Natural killer cell (primary cell): ENCODE results near the gene ILDR2. TPM values are rescaled to one million over a fixed set of nuclear protein-coding genes. Genes with fewer than 3 reads are reported as not detected.
A peak's percentile ranks its signal among the peaks of the same experiment; 100 is the strongest.

Experiments used
- ATAC-seq, 3 donors: fragments of 150-1000 bp in 2 of 3; fragments of 200-7000 bp in 1 of 3; cut with Tn5 transposase; 1 replicate in 1 of 3; 2 replicates in 2 of 3; pipeline ENCODE4 v1.10.0; 2021; ENCODE audit warnings: mild to moderate bottlenecking in 2 of 3, moderate library complexity in 2 of 3
- DNase-seq, 2 donors: peaks; one replicate each; pipeline versions ENCODE4 v3.0.0 to v3.0.0-alpha.2; 2013 to 2021; ENCODE audit warnings: mixed read lengths in 1 of 2
- H3K27ac ChIP-seq: one replicate; pipeline ENCODE4 v1.5.1; 2013; ENCODE audit warnings: mild to moderate bottlenecking, low read length
- H3K27me3 ChIP-seq: one replicate; pipeline ENCODE4 v1.6.1; 2013; ENCODE audit warnings: low read length; ENCODE audit not compliant: control insufficient read depth, insufficient read depth
- H3K36me3 ChIP-seq: one replicate; pipeline ENCODE4 v1.6.1; 2013; ENCODE audit warnings: low read length; ENCODE audit not compliant: control insufficient read depth, insufficient read depth
- H3K4me1 ChIP-seq: one replicate; pipeline ENCODE4 v1.6.1; 2013; ENCODE audit warnings: low read length; ENCODE audit not compliant: control insufficient read depth, insufficient read depth
- H3K4me3 ChIP-seq: one replicate; pipeline ENCODE4 v1.5.1; 2013; ENCODE audit warnings: low read length
- H3K9me3 ChIP-seq: one replicate; pipeline ENCODE4 v1.6.1; 2013; ENCODE audit warnings: low read length; ENCODE audit not compliant: control insufficient read depth, insufficient read depth
- H3K27ac Mint-ChIP-seq, 2 donors: one replicate each; pipeline ENCODE4 v1.8.0; 2022; ENCODE audit warnings: mild to moderate bottlenecking in 2 of 2, mixed read lengths in 2 of 2, moderate library complexity in 1 of 2
- H3K27me3 Mint-ChIP-seq, 2 donors: one replicate each; pipeline ENCODE4 v1.8.0; 2022; ENCODE audit warnings: low read depth in 2 of 2, mixed read lengths in 2 of 2
- H3K36me3 Mint-ChIP-seq: one replicate; pipeline ENCODE4 v1.8.0; 2022; ENCODE audit warnings: mixed read lengths
- H3K4me1 Mint-ChIP-seq, 2 donors: one replicate each; pipeline ENCODE4 v1.8.0; 2022; ENCODE audit warnings: mixed read lengths in 2 of 2
- H3K4me3 Mint-ChIP-seq: one replicate; pipeline ENCODE4 v1.8.0; 2022; ENCODE audit warnings: mild to moderate bottlenecking, moderate library complexity, mixed read lengths
- H3K9me3 Mint-ChIP-seq, 2 donors: one replicate each; pipeline ENCODE4 v1.8.0; 2022; ENCODE audit warnings: mixed read lengths in 2 of 2
- WGBS: methylation state at CpG from one replicate; pipeline ENCODE4 v1.1.7; 2013; ENCODE audit warnings: missing lambda C conversion rate; ENCODE audit not compliant: insufficient coverage; 5-methylcytosine and 5-hydroxymethylcytosine counted together
- intact Hi-C: fragments of 100-400 bp; cut with micrococcal nuclease; formaldehyde crosslinking; loops from one replicate; pipeline ENCODE4 v1.14.2; 2022
- total RNA-seq, 4 donors: library from RNA; stranded (reverse); fragments of 120-200 nt in 1 of 4; gene quantifications; one replicate each; pipeline versions ENCODE4 v1.2.3 to v1.2.4, GENCODE V29; 2013 to 2022
- TF ChIP-seq, protein P1 (sequence below): fragments of 200-600 bp; IDR thresholded peaks from one replicate; pipeline ENCODE4 v1.8.0; 2022; ENCODE audit warnings: antibody characterized with exemption

Gene ILDR2
- total RNA-seq: 1 to 10 TPM; 2.4 to 4.3 (median 2.8) TPM
- 0.61 TPM for total RNA-seq (2013)

DNA sequence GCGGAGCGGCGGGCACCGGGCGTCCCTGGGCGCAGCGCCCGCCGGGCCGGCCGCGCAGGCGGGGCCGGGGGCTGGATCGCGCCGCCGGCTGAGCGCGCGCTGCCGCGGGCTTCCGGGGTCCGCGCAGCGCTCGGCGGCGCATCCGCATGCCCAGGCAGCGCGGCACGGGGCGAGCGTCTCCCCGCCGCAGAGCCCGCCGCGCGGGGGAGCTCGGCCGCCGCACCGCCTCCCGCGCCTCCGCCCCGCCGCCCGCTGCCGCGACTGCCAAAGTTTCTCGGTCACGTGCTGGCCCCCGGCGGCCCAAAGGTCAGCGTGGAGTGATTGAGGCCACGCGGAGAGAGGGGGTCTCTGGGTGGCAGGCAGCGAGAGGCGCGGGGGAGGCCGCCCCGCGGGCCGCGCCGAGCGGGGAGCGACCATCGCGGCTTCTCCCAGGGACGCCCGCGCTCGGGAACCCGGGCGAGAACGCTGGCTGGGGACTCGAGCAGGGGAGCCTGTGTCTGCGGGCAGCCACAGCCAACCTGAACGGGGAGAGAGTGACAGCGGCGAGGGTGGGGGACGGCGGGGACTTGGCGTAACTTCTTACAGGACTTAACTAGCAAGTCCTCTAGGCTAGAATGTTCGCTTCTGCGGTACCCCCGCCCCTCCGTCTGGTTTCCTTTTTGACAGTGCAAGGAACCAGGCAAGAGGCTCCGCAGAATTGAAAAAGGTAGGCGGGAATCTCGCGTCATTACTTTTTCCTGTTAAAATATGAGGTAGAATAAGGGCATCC lies at the start of gene ILDR2:
ILDR2 (minus strand) TSS at position 180 of the 769 bp plus-strand sequence. CDS start 272 bp downstream, outside the sequence.
- peak; percentile 82 to 92 (median 91) for ATAC-seq
- under 1% methylated on average over 97 of the region's 97 CpGs for WGBS

GRCh38 chr1:167022384-167022783 lies 47.0 kb upstream of the ILDR2 start:
- WGBS: no CpG with 5 or more reads among the region's 1 CpG
- H3K36me3 ChIP-seq: no peaks in the 10 kb centered on the region
- peaks cover 18 to 23% of the 10 kb centered on the region in 2 donors for H3K27me3 Mint-ChIP-seq
- no peak overlapping the region for H3K4me3 ChIP-seq
- no peak for ATAC-seq
- H3K27ac ChIP-seq: no peak overlapping the region
- no peaks in the 10 kb centered on the region for H3K4me1 ChIP-seq
- TF ChIP-seq, protein P1, sequence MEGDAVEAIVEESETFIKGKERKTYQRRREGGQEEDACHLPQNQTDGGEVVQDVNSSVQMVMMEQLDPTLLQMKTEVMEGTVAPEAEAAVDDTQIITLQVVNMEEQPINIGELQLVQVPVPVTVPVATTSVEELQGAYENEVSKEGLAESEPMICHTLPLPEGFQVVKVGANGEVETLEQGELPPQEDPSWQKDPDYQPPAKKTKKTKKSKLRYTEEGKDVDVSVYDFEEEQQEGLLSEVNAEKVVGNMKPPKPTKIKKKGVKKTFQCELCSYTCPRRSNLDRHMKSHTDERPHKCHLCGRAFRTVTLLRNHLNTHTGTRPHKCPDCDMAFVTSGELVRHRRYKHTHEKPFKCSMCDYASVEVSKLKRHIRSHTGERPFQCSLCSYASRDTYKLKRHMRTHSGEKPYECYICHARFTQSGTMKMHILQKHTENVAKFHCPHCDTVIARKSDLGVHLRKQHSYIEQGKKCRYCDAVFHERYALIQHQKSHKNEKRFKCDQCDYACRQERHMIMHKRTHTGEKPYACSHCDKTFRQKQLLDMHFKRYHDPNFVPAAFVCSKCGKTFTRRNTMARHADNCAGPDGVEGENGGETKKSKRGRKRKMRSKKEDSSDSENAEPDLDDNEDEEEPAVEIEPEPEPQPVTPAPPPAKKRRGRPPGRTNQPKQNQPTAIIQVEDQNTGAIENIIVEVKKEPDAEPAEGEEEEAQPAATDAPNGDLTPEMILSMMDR: no peak
- intact Hi-C loops: no loop called here
- H3K27me3 ChIP-seq: peaks cover 3% of the 10 kb centered on the region
- no peaks in the 10 kb centered on the region for H3K9me3 Mint-ChIP-seq
- no peak overlapping the region for H3K4me3 Mint-ChIP-seq
- no peaks in the 10 kb centered on the region for H3K4me1 Mint-ChIP-seq
- H3K27ac Mint-ChIP-seq: no peak overlapping the region
- H3K36me3 Mint-ChIP-seq: no peaks in the 10 kb centered on the region
- DNase-seq: no peak
- no peaks in the 10 kb centered on the region for H3K9me3 ChIP-seq

More for the DNA sequence above, at the start of gene ILDR2:
- Mint-ChIP-seq H3K36me3 (no peaks in the 10 kb centered on the region), H3K27me3 (peaks cover 13 to 19% of the 10 kb centered on the region in 2 donors), H3K27ac (peak within 1 kb of the TSS; percentile 18 to 71), H3K9me3 (no peaks in the 10 kb centered on the region), H3K4me3 (peak within 1 kb of the TSS; percentile 91), H3K4me1 (peaks cover 19 to 30% of the 10 kb centered on the region in 2 donors)
- H3K9me3 ChIP-seq: no peaks in the 10 kb centered on the region
- H3K4me1 ChIP-seq: peaks cover 10% of the 10 kb centered on the region
- TF ChIP-seq, protein P1: no peak
- H3K4me3 ChIP-seq: peak within 1 kb of the TSS; percentile 48
- DNase-seq: peak; percentile 48 to 77
- H3K27me3 ChIP-seq: peaks cover 2% of the 10 kb centered on the region
- intact Hi-C loops: loop anchor here (5.0 kb wide), 1 partner anchor 67 kb away; no protein-coding TSS in a partner anchor
- no peaks in the 10 kb centered on the region for H3K36me3 ChIP-seq
- peak within 1 kb of the TSS; percentile 41 for H3K27ac ChIP-seq

- Mint-ChIP-seq H3K27ac (no peak overlapping the region), H3K4me3 (no peak overlapping the region), H3K9me3 (no peaks in the 10 kb centered on the region), H3K4me1 (no peaks in the 10 kb centered on the region), H3K36me3 (no peaks in the 10 kb centered on the region), H3K27me3 (peaks cover 21 to 24% of the 10 kb centered on the region in 2 donors)
- Histone ChIP-seq H3K4me3 (no peak overlapping the region), H3K4me1 (no peaks in the 10 kb centered on the region), H3K36me3 (no peaks in the 10 kb centered on the region), H3K9me3 (no peaks in the 10 kb centered on the region), H3K27me3 (peaks cover 3% of the 10 kb centered on the region), H3K27ac (no peak overlapping the region)
- ATAC-seq (no peak), DNase-seq (no peak)
- TF ChIP-seq, protein P1: no peak
- 62% methylated on average over 4 of the region's 6 CpGs for WGBS
- intact Hi-C loops: no loop called here
These were observed 40.9 kb upstream of the ILDR2 start for GRCh38 chr1:167016100-167016750.
